GM11168 (cell line): ENCODE results near the gene MMP10.
"Not testable (repeated sequence)": the region's sequence is repeated elsewhere in the genome, so short reads cannot be mapped to it uniquely, and the experiment has no call there.

Experiments
- in situ Hi-C: fragments of 300-500 bp; cut with MboI; formaldehyde crosslinking; loops from one replicate; pipeline ENCODE4 v1.12.0; 2022; ENCODE audit warnings: low sequenced_read_pairs; ENCODE audit not compliant: unreplicated experiment

The MMP10 gene

GRCh38 chr11:102730944-102731343 lies 49.5 kb downstream of the MMP10 start:
- in situ Hi-C loops: not testable (repeated sequence)

DNA sequence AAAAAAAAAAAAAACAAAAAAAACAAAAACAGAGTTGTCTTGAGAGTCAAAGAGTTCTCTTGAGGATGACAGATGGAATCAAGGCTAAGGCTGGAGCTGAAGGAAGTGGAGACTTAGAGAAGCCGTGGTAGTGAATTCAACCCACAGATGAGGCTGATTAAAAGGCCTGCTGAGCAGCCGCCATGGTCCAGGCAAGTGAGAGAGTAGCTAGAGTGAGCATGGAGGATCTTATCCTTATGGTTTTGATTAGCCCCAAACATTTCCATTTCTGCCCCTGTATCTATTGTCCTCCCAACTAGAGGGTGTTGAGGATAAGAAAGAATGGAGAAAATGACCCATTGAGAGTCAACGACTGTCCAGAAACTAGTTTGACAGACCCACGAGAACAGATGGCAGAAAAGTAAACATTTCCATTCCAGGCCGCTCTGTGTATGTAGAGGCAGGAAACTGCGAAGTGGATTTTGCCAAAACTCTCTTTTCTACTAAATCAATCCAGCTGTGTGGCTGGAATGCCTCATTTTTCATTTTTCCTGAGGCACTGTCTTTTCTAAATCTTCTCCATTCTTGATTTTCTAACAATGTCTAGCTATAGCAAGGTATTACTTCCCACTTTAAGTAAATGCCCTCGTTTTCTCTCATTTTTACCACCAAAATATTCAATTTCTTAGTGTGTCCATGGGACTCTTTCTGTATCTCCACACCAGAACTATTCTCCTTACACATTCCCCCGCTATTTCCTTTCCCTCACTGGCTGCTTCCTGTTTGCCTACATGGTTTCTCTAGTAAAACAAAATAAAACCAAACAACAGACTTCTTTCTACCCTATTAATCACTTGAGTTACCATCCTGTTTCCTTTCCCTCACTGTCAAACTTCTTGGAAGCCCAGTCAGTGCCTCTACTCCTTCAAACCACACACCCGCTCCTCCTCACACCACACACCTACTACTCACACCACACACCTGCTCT lies 50.3 kb downstream of the MMP10 start:
- in situ Hi-C loops: no loop called here

DNA sequence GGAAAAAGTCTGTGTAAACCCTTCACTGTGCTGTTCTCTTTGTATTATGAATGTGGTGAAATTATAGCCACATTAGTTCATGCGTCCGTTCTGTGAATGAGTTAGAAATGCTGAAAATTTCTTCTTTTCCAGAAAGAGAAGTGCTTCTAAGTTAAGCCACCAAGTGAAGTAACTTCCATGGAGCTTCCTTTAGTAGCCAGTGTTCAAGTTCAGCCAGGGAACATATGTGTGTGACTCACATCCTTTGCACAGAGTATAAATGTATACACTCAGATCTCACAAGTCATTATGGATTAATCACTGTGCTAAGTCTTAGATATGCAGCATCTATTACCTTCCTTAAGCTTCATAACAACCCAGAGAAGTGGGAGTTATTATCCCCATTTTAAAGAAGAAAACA lies 52.5 kb downstream of the MMP10 start:
- in situ Hi-C loops: no loop called here

DNA sequence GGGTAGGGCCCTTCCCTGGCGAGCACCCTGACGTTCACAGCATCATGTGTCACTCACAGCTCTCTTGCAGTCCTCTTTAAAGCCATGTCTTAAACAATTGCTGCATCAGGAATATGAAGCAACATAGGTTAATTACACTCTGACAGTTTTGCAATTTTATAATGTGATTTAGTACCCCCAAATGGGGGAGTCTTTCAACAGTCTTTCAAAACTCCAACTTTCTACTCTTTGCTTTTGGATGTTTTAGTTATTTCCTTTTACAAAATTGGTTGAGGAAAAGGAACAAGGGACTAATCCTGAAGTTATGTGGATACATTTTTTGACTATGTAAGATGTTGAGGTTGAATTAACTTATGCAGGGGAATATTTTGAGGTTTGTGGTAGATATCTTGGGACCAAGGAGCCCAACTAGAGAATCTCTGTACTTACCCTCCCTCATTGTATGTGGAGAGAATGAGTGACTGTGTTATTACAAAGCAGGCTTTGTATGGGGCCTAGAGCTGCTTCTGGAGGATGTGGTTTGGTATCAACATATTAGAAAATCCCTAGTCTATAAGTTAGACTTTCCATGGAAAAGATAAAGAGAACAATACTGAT lies 55.4 kb downstream of the MMP10 start, which contains the start of gene MMP8:
MMP8 (minus strand) TSS at position 51 of the 597 bp plus-strand sequence. CDS start 99 bp downstream, outside the sequence.
- in situ Hi-C loops: no loop called here

DNA sequence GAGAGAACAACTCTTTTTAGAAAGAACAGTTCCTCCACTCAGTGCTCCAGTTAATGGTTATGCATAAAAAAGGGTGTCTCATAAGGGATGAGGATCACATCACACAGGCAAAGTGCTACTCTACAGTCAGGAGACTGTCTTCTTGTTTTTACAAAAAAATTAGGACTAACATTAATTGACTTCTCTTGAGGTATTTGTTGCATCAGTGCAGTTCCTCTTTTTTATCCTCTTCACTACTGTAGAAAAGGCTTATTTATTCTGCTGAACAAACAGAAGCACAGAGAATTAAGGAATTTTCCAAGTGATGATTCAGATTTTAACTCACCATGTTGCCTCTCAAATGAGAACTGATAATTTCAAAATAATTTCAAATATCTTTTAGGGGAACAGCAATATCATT lies 57.6 kb downstream of the MMP10 start:
- in situ Hi-C loops: no loop called here
